Suprapubic skin (tissue), 4 donors: ENCODE data around the gene KREMEN1.

Source experiments
- CTCF ChIP-seq, 2 donors: fragments of 200-600 bp in 1 of 2; fragments of 450-650 bp in 1 of 2; sonication (generic) in 1 of 2; IDR thresholded peaks; one replicate each; pipeline ENCODE4 v1.5.1; 2016 to 2019; ENCODE audit warnings: antibody characterized with exemption in 2 of 2, mild to moderate bottlenecking in 1 of 2, moderate library complexity in 1 of 2
- EP300 ChIP-seq: sonication (generic); formaldehyde crosslinking; IDR thresholded peaks from one replicate; pipeline ENCODE4 v1.6.1; 2017; ENCODE audit warnings: antibody characterized with exemption
- POLR2A ChIP-seq, 2 donors: fragments of 450-650 bp; IDR thresholded peaks; one replicate each; pipeline ENCODE4 v1.6.1; 2017; ENCODE audit warnings: antibody characterized with exemption in 2 of 2, mild to moderate bottlenecking in 2 of 2, moderate library complexity in 2 of 2
- POLR2AphosphoS5 ChIP-seq, 3 donors: sonication (generic); formaldehyde crosslinking; IDR thresholded peaks; one replicate each; pipeline ENCODE4 v1.6.1; 2017; ENCODE audit warnings: antibody characterized with exemption in 3 of 3

- TF ChIP-seq POLR2A (IDR thresholded peaks at IDR 0.05) (no peak), POLR2AphosphoS5 (IDR thresholded peaks at IDR 0.05) (no peak), CTCF (IDR thresholded peaks at IDR 0.05) (no peak), EP300 (no peak)
These were observed 3.4 kb upstream of the KREMEN1 start for GRCh38 chr22:29069463-29069862.
